Measurements from ENCODE around the gene KCNH1.
A peak's percentile ranks its signal among the peaks of the same experiment; 100 is the strongest.
"Not testable (repeated sequence)": the region's sequence is repeated elsewhere in the genome, so short reads cannot be mapped to it uniquely, and the experiment has no call there.

Gene KCNH1

DNA sequence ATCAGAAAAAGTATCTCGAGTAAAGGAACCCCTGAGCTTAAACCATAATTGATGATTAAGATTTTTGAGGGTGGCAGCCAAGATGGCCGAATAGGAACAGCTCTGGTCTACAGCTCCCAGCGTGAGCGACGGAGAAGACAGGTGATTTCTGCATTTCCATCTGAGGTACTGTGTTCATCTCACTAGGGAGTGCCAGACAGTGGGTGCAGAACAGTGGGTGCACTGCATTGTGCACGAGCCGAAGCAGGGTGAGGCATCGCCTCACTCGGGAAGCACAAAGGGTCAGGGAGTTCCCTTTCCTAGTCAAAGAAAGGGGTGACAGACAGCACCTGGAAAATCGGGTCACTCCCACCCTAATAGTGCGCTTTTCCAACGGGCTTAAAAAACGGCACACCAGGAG lies 138.0 kb downstream of the KCNH1 start:
- DNase-seq, result not testable (repeated sequence)

- no peak for DNase-seq
Observed at GRCh38 chr1:210992837-210993236, 141.1 kb downstream of the KCNH1 start.

- no peak for DNase-seq
Observed at GRCh38 chr1:210989905-210990304, 144.0 kb downstream of the KCNH1 start.

GRCh38 chr1:210981490-210981889 lies 152.5 kb downstream of the KCNH1 start:
- no peak for DNase-seq

DNA sequence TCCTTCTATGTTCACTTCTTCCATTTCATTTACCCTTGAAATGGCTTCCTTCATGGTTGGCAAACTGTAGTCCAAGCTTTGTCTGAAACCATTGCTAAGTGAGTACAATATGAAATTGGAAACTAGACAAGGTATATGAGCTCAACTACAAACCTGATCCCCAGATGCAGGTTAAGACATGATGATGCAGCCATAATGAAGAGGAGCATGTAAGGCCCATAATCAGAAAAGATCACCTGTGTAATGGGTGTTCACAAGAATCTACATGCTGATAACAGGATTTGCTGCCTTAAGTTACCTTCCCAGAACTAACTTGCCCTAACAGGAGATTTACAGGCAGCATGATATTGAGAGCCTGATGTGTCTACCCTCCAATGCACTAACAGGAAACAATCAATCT lies 153.9 kb downstream of the KCNH1 start:
- DNase-seq, result no peak

DNA sequence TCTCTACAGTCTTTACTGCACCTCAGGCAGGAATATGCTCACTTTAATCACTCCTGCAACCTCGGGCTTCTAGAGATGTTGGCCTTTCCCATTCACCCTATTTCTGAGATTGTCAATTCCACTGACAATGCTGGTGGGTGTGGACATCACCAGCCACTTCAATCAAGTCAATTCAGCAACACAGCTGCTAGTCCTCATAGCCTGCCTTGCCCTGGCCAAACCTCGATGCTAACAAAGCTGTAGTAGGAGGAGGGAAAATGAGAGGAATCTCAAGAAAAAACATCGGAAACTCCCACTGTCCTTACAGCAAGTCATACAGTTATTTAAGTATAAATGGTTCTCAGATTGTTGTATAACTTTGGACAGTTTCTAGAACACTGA lies 155.0 kb downstream of the KCNH1 start:
- no peak for DNase-seq

DNA sequence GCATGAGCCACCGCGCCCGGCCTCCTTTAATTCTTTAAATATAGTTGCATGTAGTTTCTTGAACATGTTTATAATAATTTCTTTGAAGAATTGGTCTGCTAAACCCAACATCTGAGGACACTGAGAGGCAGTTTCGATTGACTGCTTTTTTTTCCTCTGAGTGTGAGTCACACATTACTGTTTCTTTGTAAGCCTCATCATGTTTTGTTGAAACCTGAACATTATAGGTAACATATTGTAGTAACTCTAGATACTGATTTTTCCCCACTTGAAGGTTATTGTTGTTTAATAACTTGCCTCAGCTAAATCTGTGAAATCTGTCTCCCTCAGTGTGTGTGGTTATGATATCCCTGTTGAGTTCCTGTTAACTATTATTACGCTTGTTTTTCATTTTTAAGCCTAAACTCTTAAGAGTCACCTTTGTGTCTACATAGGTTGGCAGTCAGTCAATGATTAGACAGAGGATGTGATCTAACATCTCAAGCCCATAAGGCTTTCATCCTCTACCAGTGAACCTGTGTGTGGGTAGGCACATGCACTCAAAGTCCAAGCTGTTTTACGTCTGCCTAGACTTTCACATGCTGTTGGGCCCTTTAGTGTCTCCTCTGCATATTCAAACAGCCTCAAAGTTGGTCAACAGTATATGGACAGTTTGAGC lies 155.5 kb downstream of the KCNH1 start:
- no peak for DNase-seq

GRCh38 chr1:210951279-210951678 lies 182.7 kb downstream of the KCNH1 start:
- DNase-seq, result no peak

GRCh38 chr1:210949940-210950546 lies 183.9 kb downstream of the KCNH1 start:
- DNase-seq, result peak; percentile 75

- DNase-seq, result no peak
Observed at GRCh38 chr1:210949489-210949888, 184.5 kb downstream of the KCNH1 start.

DNA sequence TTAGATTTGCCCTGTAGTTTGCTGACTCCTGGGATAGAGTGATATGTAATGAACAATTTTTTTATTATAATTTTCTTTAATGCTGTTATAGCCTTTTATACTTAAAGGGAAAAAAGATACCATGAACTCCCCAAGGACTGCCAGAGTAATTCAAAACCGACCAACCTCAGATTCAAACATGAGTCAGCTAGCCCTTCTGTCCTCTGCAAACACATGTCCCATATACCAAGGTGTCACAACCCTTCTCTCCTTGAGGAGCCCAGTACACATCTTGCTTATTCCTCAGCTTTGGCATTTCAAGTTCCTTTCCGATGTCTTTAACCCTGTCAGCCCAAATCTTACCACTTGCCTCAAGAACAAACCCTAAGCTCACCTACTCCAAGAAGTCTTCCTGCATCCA lies 184.9 kb downstream of the KCNH1 start:
- no peak for DNase-seq

DNA sequence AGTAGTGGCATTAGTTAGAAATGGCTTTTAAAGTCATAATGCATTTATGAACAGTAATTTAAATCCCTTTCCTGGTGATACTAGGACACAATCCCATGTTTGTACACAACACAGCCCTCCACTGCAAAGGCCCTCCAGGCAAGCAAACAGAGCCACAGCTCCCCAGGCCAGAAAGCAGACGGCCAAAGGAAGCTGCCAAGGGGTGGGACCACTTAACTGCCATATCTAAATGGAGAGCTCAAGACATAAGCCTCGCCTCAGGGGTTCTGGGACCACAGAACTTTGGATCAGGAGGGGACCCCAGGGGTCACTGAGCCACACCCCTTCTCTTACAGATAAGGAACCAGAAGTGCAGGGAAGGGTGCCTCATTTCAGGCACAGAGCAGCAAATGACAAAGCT lies 189.7 kb downstream of the KCNH1 start:
- no peak for DNase-seq

- no peak for DNase-seq
Observed at GRCh38 chr1:210942513-210942912, 191.4 kb downstream of the KCNH1 start.

DNA sequence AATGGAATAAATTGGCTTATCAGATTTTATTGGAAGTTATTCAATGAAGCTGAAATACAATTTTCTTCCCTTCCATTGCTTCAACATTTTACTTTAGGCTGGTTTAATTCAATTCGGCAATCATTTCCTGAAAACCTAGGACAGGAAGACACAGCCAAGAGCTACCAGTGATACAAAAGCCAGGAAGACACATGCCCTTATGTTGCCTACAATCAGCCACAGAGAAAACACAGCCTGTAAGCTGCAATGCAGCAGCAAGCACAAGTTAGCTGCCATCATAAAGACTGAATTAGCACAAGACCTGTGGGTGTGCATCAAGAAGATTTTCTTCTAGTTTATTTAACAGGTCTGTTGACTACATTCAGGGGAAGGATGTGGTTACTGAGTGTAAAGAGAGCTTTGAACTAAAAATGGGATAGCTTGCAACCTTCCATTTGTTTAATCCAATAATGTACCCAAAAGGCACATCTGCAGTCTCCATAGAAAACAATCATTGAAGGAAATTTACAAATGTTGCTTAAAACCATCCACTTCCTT lies 193.8 kb downstream of the KCNH1 start:
- DNase-seq, result no peak

DNA sequence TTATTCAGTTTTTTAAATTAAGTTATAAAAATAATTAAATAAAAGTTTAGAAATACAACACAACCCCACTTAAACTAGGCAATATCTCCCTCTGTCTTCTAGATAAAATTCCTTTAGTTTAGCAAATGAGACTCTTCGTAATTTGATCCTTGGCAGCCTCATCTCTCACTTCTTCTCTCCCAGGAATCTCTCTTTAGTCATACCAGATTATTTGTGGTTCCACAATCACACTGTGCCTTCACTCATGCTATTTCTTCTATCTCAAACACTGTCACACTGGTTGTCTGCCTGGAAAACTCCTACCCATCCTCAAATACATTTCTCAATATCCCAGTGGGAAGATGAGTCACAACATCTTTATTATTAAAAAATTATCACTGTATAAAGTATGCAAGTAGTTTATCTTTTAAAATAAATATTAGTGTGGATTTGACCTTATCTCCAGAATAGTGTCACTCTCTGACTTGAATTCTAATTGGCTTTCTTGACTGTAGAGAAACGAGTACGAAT lies 195.5 kb downstream of the KCNH1 start:
- no peak for DNase-seq

DNA sequence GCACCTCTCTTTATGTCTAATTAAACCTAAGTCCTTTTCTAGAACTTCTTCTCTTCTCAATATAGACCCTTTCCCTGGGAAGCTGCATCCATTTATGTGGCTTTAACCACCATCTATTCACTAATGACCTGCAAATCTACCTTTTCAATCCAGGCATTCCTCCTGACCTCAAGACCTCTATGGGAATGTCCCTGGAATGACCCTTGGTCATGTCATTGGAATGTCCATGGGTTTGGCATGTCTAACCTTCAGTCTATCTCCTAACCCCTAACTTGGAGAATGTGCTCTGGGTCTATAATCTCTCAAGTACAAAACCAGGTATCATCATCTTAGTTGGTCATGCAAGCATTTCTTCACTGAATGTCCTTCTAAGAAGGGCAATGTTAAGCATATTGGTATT lies 196.1 kb downstream of the KCNH1 start:
- DNase-seq, result no peak

DNA sequence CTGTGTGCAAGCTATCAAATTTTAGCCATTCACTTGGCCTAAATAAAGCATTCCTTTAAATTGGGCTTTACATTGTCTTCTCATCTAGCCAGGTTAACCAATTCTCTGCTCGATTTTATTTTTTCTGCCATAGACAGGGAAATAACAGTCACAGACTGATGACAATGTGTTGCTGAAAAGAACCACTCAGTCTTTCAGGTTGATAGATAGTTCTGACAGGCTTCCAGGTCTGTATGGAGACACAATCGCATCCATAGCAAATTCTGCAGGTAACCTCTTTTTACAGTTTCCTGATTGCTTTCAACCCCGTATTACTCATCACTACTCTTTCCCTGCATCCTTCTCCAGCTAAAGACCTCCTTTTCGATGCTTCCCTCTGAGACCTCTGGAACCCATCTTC lies 198.0 kb downstream of the KCNH1 start:
- DNase-seq, result no peak

- no peak for DNase-seq
Observed at GRCh38 chr1:210932104-210932503, 201.8 kb downstream of the KCNH1 start.

GRCh38 chr1:210922666-210923065 lies 211.3 kb downstream of the KCNH1 start:
- no peak for DNase-seq

- no peak for DNase-seq
Observed at GRCh38 chr1:210920716-210921694, 212.9 kb downstream of the KCNH1 start.

- no peak for DNase-seq
Observed at GRCh38 chr1:210920258-210920657, 213.7 kb downstream of the KCNH1 start.

GRCh38 chr1:210918893-210919292 lies 215.1 kb downstream of the KCNH1 start:
- no peak for DNase-seq

DNA sequence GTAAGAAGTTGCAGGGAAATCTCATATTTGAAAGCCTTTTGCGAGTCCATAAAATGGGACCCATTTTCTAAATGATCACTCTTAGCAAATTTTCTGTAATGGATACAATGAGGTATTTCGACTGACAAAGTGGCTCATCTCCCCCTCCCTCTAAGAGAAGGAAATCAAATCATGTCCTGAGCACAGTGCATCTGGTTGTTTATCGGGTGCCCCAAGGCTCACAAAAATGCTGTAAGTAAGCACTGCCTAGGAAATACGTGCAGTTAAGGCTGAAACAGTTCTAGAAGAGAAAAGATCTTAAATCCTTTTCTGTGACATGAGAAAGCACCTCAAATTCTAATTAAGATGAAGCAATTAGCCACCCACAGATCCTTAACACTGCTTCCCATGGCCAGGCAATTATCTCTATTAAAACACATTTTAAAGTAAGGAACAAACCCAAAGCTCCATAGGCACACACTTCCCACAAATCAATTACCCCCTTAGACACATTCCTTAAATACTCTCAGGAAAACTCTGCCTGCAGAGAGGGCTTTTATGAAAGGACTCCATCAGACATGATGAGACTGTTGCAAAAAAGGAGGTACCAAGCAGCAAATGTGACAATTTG lies 216.3 kb downstream of the KCNH1 start:
- DNase-seq, result no peak
